Astrocyte of the spinal cord (primary cell): Measurements from ENCODE around the gene SRMS.

Experiments
- DNase-seq: peaks from one replicate; pipeline ENCODE4 v3.0.0; 2011; ENCODE audit warnings: low read depth, low spot score
- H3K4me3 ChIP-seq: 2 replicates; pipeline ENCODE4 v1.5.1; 2011; ENCODE audit warnings: low read depth, mild to moderate bottlenecking, low read length, moderate library complexity
- CTCF ChIP-seq: IDR thresholded peaks from 2 replicates; pipeline ENCODE4 v1.5.1; 2012; ENCODE audit warnings: low read depth, mild to moderate bottlenecking, low read length, inconsistent platforms
- in situ Hi-C: cut with HindIII; loops from 2 replicates; pipeline ENCODE4 v1.10.0; 2017; ENCODE audit warnings: low sequenced_read_pairs

The SRMS gene

GRCh38 chr20:63491078-63491477 is 56.5 kb downstream of the SRMS start:
- H3K4me3 ChIP-seq: no peak overlapping the region
- DNase-seq: no peak
- no peak for TF ChIP-seq CTCF
- in situ Hi-C loops: no loop called here
